Putamen (tissue), 1 donor: ENCODE measurements around the gene SLC22A3.
"Not testable (repeated sequence)": the region's sequence is repeated elsewhere in the genome, so short reads cannot be mapped to it uniquely, and the experiment has no call there.

Source experiments
- DNase-seq: peaks from one replicate; pipeline ENCODE4 v3.0.0-alpha.2; 2016; ENCODE audit warnings: low spot score

The SLC22A3 gene

GRCh38 chr6:160447350-160447749 is 99.2 kb downstream of the SLC22A3 start:
- DNase-seq: no peak

DNA sequence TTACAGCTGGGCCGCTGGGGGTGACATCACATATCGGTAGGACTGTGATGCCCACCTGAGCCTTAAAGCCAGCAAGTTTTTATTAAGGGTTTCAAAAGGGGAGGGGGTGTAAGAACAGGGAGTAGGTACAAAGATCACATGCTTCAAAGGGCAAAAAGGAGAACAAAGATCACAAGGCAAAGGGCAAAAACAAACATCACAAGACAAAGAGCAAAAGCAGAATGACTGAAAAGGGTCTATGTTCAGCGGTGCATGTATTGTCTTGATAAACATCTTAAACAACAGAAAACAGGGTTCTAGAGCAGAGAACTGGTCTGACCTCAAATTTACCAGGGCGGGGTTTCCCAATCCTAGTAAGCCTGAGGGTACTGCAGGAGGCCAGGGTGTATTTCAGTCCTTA is 101.6 kb downstream of the SLC22A3 start:
- not testable (repeated sequence) for DNase-seq

GRCh38 chr6:160450849-160451248 is 102.7 kb downstream of the SLC22A3 start:
- no peak for DNase-seq

DNA sequence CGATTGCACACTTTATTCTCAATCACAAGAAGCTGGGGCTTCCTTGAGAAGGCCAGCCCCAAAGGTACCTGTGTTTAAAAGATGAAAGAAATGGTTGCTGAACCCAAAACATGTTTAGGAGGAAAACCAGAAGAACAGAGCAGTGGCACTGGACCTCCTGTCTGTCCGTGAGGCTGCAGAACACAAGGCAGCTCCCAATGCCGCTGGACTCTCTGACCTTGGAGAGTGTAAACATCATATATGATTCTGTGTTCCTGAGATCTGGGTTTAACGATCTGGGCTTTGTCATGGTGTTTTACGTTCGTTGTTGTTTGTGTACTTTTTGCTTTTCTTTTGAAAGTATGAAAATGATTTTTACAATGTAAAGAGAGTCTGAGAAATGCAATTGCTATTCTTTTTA is 106.1 kb downstream of the SLC22A3 start:
- no peak for DNase-seq

GRCh38 chr6:160455081-160455480 is 106.9 kb downstream of the SLC22A3 start:
- no peak for DNase-seq

- peak; percentile 37 for DNase-seq
Observed at GRCh38 chr6:160455541-160456213, 107.5 kb downstream of the SLC22A3 start.

- no peak for DNase-seq
Observed at GRCh38 chr6:160456214-160456546, 108.0 kb downstream of the SLC22A3 start.

GRCh38 chr6:160457823-160458222 is 109.6 kb downstream of the SLC22A3 start:
- no peak for DNase-seq

- DNase-seq: no peak
Observed at GRCh38 chr6:160461641-160462040, 113.5 kb downstream of the SLC22A3 start.

DNA sequence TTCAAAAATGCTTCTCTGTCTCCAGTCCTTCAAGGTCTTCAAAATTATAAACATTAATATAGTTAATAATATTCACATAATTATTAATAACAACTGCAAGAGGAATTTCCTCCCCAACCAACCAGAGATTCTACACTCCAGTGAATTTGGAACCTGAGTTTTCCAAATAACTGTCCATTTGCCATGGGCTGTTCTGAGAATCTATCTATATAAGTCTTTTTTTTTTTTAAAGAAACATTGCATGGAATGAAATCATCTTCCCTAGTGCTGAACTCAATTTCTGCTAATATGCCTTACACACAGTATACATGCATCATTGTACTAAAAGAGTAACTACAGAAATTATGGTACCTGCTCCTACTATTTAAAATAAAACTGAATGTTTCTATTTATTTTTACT is 113.9 kb downstream of the SLC22A3 start:
- DNase-seq: no peak

DNA sequence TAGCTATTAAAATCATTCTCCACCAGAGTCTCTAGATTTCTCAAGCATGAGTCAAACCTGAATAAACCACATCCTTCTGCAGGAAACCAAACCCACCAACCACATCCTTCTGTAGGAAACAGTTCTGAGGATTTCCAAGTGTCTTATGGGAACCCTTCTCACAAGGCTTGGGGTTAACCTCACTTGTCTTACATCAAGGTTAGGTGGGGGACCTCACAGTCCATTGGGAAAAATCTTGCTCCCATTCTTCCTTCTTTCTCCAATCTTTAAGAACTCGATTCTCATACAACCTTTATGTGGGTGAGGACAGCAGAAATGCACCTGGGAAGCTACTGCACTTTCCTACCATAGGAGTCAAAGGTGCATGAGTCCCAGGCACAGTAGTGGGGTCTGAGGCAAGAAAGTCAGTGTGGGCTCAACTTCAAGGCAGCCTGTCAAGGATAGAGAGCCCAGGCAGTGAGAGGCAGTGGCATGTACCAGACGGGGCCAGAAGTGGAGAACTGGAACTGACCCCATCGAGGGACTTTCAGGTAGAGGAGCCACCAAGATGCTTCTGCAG is 114.5 kb downstream of the SLC22A3 start:
- no peak for DNase-seq

- DNase-seq: no peak
Observed at GRCh38 chr6:160464744-160465143, 116.6 kb downstream of the SLC22A3 start.

GRCh38 chr6:160467261-160467871 is 119.2 kb downstream of the SLC22A3 start:
- DNase-seq: not testable (repeated sequence)

DNA sequence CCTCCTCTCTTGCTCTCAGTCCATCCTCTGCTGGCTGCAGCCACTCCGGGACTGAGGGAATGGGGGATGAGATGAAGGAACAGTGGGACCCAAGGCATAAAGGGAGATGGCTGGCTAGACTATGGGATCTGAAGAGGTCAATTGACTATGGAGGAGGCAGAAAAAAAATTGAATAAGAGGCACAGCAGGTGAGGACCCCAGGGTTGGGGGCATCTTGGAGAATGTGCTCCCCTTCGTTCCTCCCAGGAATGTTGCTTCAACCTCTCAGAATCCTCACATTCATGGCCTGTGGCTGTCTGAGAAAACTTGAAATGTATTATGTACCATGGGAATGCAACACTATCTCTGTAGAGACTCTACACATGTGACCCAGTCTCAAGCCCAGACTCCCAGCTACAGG is 121.0 kb downstream of the SLC22A3 start:
- DNase-seq: no peak

DNA sequence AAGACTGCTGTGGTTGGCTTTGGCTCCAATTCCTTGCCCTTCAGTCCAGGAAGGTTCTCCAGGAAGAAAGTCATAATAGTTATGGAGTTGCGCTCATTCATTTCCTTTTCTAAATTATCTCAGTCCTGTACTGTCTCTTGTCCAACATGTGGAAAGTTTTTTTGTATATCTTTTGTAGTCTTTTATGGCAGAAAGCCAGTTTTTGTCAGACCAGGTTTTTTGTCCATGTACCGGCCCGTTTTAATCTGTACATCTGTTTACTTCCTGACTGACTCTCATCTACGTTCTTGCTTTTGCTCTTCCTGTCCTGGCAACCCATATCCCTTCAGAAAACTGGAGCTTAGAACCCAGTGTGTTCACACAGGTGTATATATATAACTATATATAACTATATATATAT is 127.9 kb downstream of the SLC22A3 start:
- not testable (repeated sequence) for DNase-seq

GRCh38 chr6:160477072-160477471 is 128.9 kb downstream of the SLC22A3 start:
- not testable (repeated sequence) for DNase-seq

GRCh38 chr6:160477901-160478300 is 129.7 kb downstream of the SLC22A3 start:
- DNase-seq: no peak

DNA sequence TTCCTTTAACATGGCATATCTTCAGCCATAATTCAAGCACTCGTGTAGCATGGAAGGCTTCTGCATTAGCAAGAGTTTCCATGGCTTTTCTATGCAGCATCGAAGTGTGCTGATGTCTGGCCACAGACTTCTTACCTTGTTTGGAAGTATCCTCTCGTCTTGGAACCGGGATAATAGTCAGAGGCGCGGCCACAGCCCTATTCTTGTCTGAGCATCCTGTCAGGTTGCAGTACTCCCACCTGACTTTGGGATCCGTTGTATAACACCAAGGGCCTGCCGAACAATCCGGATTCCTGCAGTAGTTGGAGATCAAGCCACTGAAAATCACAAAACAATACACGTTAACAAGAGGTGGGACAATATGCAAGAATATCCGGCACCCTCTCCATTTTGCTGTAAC is 138.9 kb downstream of the SLC22A3 start:
- DNase-seq: no peak

- DNase-seq: no peak
Observed at GRCh38 chr6:160489091-160489490, 140.9 kb downstream of the SLC22A3 start.

- no peak for DNase-seq
Observed at GRCh38 chr6:160494576-160494975, 146.4 kb downstream of the SLC22A3 start.

DNA sequence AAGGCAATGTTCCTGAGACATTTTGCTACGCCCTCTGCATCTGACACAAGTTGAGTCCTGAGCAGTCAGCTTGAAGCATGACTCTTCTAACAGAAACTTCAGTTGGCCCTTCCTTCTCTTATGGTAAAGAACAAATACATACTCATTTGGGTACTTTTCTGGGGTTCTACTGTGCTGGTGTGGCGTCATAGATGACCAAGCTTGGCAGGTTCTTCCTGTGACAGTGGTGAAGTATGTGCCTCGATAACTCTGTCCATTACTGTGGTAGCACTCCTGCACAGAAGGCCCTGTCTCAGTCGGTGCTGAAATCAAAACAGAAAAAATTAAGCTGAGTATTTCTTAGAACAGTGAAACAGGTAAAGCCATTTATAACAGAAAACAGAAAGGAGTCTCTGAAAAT is 152.5 kb downstream of the SLC22A3 start:
- DNase-seq: no peak
